GM12891 (cell line): ENCODE data around the gene DRD1.

Experiments used
- PAX5 ChIP-seq: IDR thresholded peaks from 2 replicates; pipeline ENCODE4 v1.6.1; 2011; ENCODE audit warnings: low read length, moderate library complexity, mild to moderate bottlenecking; ENCODE audit not compliant: insufficient read depth, severe bottlenecking
- POLR2A ChIP-seq: IDR thresholded peaks from 2 replicates; pipeline ENCODE4 v1.6.1; 2011; ENCODE audit warnings: low read depth, low read length, control low read depth
- POLR2AphosphoS5 ChIP-seq: IDR thresholded peaks from 2 replicates; pipeline ENCODE4 v1.6.1; 2011; ENCODE audit warnings: low read depth, low read length, control low read depth
- TAF1 ChIP-seq: IDR thresholded peaks from 2 replicates; pipeline ENCODE4 v1.6.1; 2011; ENCODE audit warnings: low read depth, low read length, control low read depth

GRCh38 chr5:175420383-175420782, 23.6 kb downstream of the DRD1 start:
- no peak for TF ChIP-seq POLR2A
- no peak for TF ChIP-seq TAF1
- no peak for TF ChIP-seq POLR2AphosphoS5
- no peak for TF ChIP-seq PAX5
